HepG2 (cell line): Measurements from ENCODE around the gene ASB16. TPM values are rescaled to one million over a fixed set of nuclear protein-coding genes. Genes with fewer than 3 reads are reported as not detected.

ENCODE experiments used
- CAMTA2 ChIP-seq: sonication (generic); formaldehyde crosslinking; IDR thresholded peaks from 2 replicates; pipeline ENCODE4 v1.4.0; 2020; ENCODE audit warnings: mild to moderate bottlenecking, missing genetic modification reagents, borderline replicate concordance
- ELF1 ChIP-seq: sonication (generic); formaldehyde crosslinking; IDR thresholded peaks from 2 replicates; pipeline ENCODE4 v1.4.0; 2020; ENCODE audit warnings: missing genetic modification reagents
- GATAD2A ChIP-seq: IDR thresholded peaks from 2 replicates; pipeline ENCODE4 v1.6.1; 2016
- MXD3 ChIP-seq: IDR thresholded peaks from 2 replicates; pipeline ENCODE4 v1.6.1; 2016; ENCODE audit warnings: mild to moderate bottlenecking, missing biosample characterization, missing genetic modification reagents
- PRDM15 ChIP-seq: sonication (generic); formaldehyde crosslinking; IDR thresholded peaks from 2 replicates; pipeline ENCODE4 v1.4.0; 2020; ENCODE audit warnings: missing genetic modification reagents
- YEATS4 ChIP-seq: sonication (generic); formaldehyde crosslinking; IDR thresholded peaks from 2 replicates; pipeline ENCODE4 v1.4.0; 2020; ENCODE audit warnings: missing genetic modification reagents, borderline replicate concordance
- ZFP36L1 ChIP-seq: sonication (generic); formaldehyde crosslinking; IDR thresholded peaks from 2 replicates; pipeline ENCODE4 v1.8.0; 2022; ENCODE audit warnings: mild to moderate bottlenecking, missing genetic modification reagents, moderate library complexity
- ZNF121 ChIP-seq: sonication (generic); formaldehyde crosslinking; IDR thresholded peaks from 2 replicates; pipeline ENCODE4 v1.5.0; 2020; ENCODE audit warnings: mild to moderate bottlenecking, missing genetic modification reagents
- ZNF317 ChIP-seq: sonication (generic); formaldehyde crosslinking; IDR thresholded peaks from 2 replicates; pipeline ENCODE4 v1.5.0; 2020; ENCODE audit warnings: mild to moderate bottlenecking, missing genetic modification reagents
- ZNF646 ChIP-seq: sonication (generic); formaldehyde crosslinking; IDR thresholded peaks from 2 replicates; pipeline ENCODE4 v1.9.0; 2021; ENCODE audit warnings: mild to moderate bottlenecking, missing genetic modification reagents
- ZSCAN5A ChIP-seq: sonication (generic); formaldehyde crosslinking; IDR thresholded peaks from 2 replicates; pipeline ENCODE4 v1.8.0; 2022; ENCODE audit warnings: mild to moderate bottlenecking, missing genetic modification reagents, borderline replicate concordance
- polyA plus RNA-seq, 8 experiments: library from polyadenylated mRNA; depleted of rRNA in 3 of 8; stranded (reverse) in 7 of 8; unstranded in 1 of 8; fragments of >200 nt; fragmentation: Illumina TruSeq in 4 of 8; extraction: Trizol in 4 of 8; gene quantifications; 2 replicates each; pipeline versions ENCODE4 v1.2.1 to v1.2.3, GENCODE V29; 2011 to 2016; ENCODE audit warnings: low read depth in 4 of 8, missing spikeins in 1 of 8, mixed read lengths in 1 of 8; ENCODE audit not compliant: insufficient read depth in 1 of 8
- total RNA-seq, 5 experiments: library from RNA; depleted of rRNA; stranded (reverse); fragments of >200 nt; fragmentation: Illumina TruSeq; extraction: Trizol; gene quantifications; 2 replicates each; pipeline ENCODE4 v1.2.3, GENCODE V29; 2016; ENCODE audit warnings: low read depth in 1 of 5

The ASB16 gene
- total and polyA plus RNA-seq, 2 of the 13 experiments (the other 11 are each of a cell fraction or from before 2014, with no cell fraction given), result 0.07 TPM; not detected in 1

- no peak for TF ChIP-seq ZNF646 (CRISPR knock-in tag)
- no peak for TF ChIP-seq ZSCAN5A
- TF ChIP-seq PRDM15, result no peak
- no peak for TF ChIP-seq ZNF121 (CRISPR knock-in tag)
- TF ChIP-seq ELF1 (CRISPR knock-in tag), result 0 out of 2 replicates have a peak, but pooled peaks have one; percentile 30
- no peak for TF ChIP-seq ZNF317
- peak; percentile 27; the same call in 1 of the 2 replicates for TF ChIP-seq MXD3
- TF ChIP-seq CAMTA2 (CRISPR knock-in tag), result 0 out of 2 replicates have a peak, but pooled peaks have one; percentile 7
- peak; percentile 42; the same call in 1 of the 2 replicates for TF ChIP-seq GATAD2A
- no peak for TF ChIP-seq YEATS4 (CRISPR knock-in tag)
- no peak for TF ChIP-seq ZFP36L1 (CRISPR knock-in tag)
These were observed 48.0 kb downstream of the ASB16 start (continued) for GRCh38 chr17:44218344-44219107.
